Activated CD8-positive, alpha-beta memory T cell treated with anti-CD3 and anti-CD28 coated beads for 36 hours (primary cell): ENCODE results near the gene CDC6. TPM values are rescaled to one million over a fixed set of nuclear protein-coding genes. Genes with fewer than 3 reads are reported as not detected.

ENCODE experiments used
- CTCF ChIA-PET: fragments of 350-600 bp; sonication (Branson Sonifier 250); formaldehyde crosslinking; loops from one replicate; lab custom pipeline; 2021; ENCODE audit warnings: antibody characterized with exemption; lab: Charles Lee
- POLR2A ChIA-PET: fragments of 350-600 bp; sonication (Branson Sonifier 250); formaldehyde crosslinking; loops from one replicate; lab custom pipeline; 2021; ENCODE audit warnings: antibody characterized with exemption; lab: Charles Lee
- total RNA-seq, 2 experiments: library from RNA; stranded (reverse); gene quantifications; one replicate each; pipeline ENCODE4 v1.2.3, GENCODE V29; 2021

The CDC6 gene, protein sequence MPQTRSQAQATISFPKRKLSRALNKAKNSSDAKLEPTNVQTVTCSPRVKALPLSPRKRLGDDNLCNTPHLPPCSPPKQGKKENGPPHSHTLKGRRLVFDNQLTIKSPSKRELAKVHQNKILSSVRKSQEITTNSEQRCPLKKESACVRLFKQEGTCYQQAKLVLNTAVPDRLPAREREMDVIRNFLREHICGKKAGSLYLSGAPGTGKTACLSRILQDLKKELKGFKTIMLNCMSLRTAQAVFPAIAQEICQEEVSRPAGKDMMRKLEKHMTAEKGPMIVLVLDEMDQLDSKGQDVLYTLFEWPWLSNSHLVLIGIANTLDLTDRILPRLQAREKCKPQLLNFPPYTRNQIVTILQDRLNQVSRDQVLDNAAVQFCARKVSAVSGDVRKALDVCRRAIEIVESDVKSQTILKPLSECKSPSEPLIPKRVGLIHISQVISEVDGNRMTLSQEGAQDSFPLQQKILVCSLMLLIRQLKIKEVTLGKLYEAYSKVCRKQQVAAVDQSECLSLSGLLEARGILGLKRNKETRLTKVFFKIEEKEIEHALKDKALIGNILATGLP
- total RNA-seq = 100 to 1,000 TPM; 121 to 127 TPM

DNA sequence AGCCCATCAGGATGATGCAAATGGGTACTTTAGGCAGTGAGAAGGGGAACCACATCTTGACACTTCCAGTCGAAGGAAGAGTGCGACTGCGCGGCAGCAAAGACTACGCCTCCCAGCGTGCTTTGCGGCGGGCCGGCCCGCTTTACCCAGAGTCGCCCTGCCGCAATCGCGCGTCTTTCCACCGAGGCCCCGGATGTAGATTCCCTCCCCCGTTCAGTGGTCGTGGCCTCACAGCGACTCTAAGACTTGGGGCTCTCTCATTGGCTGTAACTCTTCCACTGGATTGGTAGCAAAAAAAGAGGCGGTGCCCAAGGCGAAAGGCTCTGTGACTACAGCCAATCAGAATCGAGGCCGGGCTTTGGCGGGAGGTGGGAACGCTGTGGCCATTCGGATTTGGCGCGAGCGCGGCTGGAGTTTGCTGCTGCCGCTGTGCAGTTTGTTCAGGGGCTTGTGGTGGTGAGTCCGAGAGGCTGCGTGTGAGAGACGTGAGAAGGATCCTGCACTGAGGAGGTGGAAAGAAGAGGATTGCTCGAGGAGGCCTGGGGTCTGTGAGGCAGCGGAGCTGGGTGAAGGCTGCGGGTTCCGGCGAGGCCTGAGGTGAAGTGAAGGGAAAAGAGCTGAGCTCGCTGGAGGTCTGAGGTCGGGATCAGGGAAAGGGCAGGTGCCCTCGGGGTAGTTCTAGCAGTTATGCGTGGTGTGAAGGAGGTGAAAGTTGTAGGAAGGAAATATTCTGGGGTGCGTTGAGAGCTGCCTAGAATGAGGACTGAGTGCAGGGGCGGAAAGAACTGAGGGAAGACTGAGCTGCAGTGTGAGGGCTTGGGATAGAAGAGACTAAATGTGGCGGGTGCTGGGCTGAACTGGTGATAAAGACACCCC, at the start of gene CDC6:
TSS of gene CDC6 (plus strand) at position 386 of the 876 bp plus-strand sequence. CDS start 1,542 bp downstream, outside the sequence.
- ChIA-PET CTCF (interaction anchor here (0.5 to 2.9 kb wide), 8 partner anchors 16 to 272 kb away, joined by 3 to 11 read pairs (median 4); partner anchors contain the start of genes CSF3 and WIPF2), POLR2A (interaction anchor here (0.6 to 1.5 kb wide), 11 partner anchors 18 to 90 kb away, joined by 3 to 6 read pairs (median 3); no protein-coding TSS in a partner anchor)

DNA sequence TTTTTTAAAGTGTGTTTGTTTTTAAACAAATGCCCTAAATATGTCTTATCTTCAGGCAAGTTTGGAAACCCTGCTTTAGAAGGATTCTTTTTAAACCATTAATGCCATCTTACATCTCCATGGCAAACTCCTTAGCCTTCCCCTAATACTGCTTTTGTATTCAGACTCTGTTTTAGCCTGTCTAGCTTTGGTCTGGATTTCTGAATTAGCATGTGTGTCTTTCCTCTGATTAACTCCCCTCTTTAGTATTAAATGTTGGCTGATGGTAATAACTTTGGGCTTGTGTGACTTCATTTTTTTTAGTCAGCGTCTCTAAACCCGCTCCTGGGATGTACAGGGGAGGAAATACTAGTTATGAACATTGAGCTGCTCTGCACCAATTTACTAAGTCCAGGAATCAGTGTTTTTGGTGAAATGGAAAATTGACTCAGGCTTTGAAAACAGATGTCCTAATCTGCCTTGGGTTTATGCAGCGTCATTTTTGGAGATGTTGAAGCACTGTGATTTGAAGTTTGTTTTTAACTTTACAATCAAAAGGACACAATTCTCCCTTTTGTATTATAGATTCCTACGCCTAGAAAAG, 46.3 kb upstream of the CDC6 start:
- ChIA-PET POLR2A (interaction anchor here (0.7 kb wide), 1 partner anchor 12 kb away, joined by 3 read pairs; no protein-coding TSS in a partner anchor), CTCF (no interaction called here)

DNA sequence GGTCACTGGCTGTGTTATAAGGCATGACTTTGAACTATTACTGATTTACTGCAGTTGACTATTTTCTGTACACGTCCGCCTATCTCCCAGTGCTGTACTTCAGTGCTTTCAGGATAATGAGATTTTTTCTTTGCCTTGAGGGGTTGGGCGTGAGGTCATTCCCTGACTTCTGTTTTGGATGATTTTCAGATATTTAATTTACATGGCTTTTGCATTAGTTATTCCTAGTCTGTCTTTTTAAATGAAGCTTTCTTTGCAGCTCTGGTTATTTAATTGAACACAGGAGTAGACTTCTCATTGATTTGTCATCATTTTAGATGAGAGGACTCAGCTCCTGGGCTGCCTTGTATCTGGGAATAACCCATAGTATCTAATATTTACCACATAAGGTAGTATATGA, 44.9 kb upstream of the CDC6 start:
- POLR2A ChIA-PET = no interaction called here
- CTCF ChIA-PET = interaction anchor here (1.1 kb wide), 1 partner anchor 167 kb away, joined by 3 read pairs; no protein-coding TSS in a partner anchor

DNA sequence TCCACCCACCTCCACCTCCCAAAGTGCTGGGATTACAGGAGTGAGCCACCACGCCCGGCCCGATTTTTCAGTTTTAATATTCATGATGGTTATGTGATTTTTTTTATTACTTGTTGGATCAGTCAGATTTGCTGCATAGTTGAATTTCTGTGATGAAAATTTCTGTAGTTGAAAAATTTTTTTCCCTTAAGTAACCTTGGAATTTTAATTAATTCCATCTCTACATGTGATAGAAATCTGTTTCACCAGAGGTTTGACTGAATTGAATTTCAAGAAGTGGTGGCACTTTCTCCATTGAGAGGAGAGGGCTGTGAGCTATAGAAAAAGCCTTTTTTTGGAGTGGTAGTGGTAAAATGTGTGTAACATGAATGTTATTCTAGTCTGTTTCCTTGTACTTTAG, 43.9 kb upstream of the CDC6 start:
- POLR2A ChIA-PET = no interaction called here

DNA sequence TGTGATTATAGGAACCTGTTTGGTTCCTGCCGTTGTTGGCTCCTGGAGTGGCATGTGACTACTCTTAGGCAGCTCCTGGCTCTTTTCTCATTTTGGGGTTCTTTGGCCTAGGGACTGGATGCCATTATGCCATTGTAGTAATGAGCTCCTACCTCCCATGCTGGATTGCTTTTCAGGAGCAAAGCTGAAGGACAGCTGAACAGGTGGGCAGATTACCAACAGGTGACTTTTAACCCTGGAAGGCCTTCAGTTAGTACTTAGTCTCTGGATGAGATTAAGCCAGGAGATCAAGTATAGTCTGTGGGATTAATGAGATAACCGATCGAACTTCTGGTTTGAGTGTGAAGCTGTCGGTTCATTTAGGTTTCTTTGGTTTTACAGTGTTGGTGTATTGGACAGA, 43.4 kb upstream of the CDC6 start:
- POLR2A ChIA-PET = no interaction called here
- CTCF ChIA-PET = no interaction called here

More for the DNA sequence above, 43.9 kb upstream of the CDC6 start:
- CTCF ChIA-PET = no interaction called here

DNA sequence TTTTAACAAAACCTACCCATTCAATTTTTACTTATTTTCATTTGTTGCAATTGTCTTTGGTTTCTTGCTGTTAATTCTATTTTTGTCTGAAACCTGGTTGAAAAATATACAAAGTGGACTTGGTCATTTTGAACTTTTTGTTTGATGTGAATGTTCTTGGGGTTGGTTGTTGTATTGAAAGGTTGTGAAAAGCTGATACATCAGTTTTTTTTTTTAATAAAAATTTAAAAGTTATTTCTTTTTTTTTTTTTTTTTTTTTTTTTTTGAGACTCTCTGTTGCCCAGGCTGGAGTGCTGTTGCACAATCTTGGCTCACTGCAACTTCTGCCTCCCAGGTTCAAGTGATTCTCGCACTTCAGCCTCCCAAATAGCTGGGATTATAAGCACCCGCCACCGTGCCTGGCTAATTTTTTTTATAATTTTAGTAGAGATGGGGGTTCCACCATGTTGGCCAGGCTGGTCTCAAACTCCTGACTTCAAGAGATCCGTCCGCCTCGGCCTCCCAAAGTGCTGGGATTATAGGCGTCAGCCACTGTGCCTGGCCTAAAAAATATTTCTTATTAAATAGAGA, 39.7 kb upstream of the CDC6 start:
- CTCF ChIA-PET = interaction anchor here (0.6 kb wide), 1 partner anchor 34 kb away, joined by 4 read pairs; no protein-coding TSS in a partner anchor
- POLR2A ChIA-PET = no interaction called here

DNA sequence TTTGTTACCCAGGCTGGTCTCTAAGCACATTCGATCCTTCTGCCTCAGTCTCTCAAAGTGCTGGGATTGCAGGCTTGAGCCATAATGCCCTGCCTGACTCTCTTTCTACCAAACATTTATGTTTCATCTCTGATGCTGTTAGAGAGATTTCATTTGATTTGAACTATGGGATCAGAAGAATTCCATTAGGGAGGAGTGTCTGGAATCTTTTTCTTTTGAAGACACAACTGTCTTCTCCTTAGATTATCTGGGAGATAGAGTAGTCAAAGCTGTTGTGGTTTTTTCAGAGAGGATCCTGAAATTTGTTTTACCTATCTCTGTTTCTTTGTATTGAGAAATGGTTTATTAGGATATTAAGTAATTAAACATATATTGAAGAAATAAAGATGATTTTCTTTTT, 39.2 kb upstream of the CDC6 start:
- ChIA-PET CTCF (interaction anchor here (0.6 kb wide), 1 partner anchor 33 kb away, joined by 4 read pairs; no protein-coding TSS in a partner anchor), POLR2A (no interaction called here)

DNA sequence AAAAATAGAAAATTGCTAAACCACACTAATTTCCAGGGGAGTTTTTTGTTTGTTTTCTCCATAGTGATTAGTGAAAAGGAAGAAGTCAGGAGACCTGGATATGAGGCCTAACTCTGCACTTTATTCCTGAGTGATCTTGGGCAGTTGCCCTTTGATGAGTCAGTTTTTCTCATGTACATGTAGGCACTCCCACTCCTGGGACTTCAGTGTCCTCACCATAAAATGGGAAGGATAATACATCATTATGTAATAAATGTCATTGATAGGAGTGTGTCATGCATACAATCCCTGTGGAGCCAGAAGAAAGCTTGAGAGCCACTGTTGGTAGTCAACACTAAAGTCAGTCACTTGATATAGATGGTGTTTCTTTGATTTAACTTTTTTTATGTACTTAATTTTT, 36.1 kb upstream of the CDC6 start:
- POLR2A ChIA-PET = interaction anchor here (0.7 kb wide), 1 partner anchor 13 kb away, joined by 5 read pairs; no protein-coding TSS in a partner anchor

DNA sequence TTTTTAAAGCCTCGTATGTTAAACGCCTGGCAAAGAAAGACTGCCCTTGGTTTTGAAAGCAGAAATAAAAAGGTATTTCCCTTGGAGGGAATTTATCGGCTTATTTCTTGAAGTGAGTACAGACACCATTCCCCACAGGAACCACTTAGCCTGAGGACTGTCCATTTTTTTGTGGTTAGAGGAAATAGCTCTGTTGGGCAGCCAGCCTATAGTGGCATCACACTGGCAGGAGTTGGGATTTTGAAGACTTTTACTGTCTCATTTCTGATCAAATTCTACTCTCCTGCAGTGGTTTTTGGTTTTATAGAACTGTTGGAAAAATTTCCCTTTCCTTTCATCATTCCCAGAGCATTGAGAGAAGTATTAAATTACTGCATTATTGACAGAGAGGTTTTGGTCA, 34.1 kb upstream of the CDC6 start:
- ChIA-PET POLR2A (no interaction called here), CTCF (interaction anchor here (0.6 kb wide), 1 partner anchor 45 kb away, joined by 3 read pairs; no protein-coding TSS in a partner anchor)

More for the DNA sequence above, 36.1 kb upstream of the CDC6 start:
- CTCF ChIA-PET = interaction anchor here (0.7 kb wide), 1 partner anchor 34 kb away, joined by 3 read pairs; no protein-coding TSS in a partner anchor

DNA sequence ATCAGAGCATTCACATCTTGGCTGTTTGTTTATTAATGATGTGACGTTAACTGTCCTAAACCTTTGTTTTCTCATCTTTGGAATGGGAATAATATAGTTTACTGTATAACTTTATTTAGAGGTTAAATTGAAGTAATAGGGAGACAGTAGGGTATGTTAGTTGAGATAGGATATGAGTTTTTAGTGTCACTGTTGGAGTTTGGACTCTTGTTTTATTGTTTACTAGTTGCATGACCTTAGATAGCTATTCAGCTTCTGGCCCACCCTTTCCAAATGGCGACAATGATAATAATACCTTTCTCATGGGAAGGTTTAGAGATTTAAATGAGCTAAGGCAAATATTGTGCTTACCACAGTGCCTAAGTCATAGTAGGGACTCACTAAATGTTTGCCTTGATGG, 28.2 kb upstream of the CDC6 start:
- CTCF ChIA-PET = interaction anchor here (0.6 to 1.5 kb wide), 5 partner anchors 12 to 147 kb away, joined by 3 to 6 read pairs (median 3); no protein-coding TSS in a partner anchor
- POLR2A ChIA-PET = no interaction called here

DNA sequence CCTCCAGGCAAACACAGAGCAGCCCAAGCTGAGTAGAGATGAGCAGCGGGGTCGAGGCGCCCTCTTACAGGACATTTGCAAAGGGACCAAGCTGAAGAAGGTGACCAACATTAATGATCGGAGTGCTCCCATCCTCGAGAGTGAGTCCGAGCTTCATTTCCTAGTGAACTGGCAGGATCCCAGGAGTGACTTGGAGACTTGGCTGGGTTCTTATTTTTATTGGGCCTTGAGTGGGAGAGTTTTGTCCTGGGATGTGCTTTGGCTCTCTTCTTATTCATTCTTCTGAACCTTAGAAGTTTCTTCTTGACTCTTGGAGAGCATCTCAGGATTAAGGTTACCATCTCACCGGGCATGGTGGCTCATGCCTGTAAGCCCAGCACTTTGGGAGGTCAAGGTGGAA, 27.2 kb upstream of the CDC6 start:
- ChIA-PET POLR2A (no interaction called here), CTCF (interaction anchor here (0.9 to 1.1 kb wide), 2 partner anchors 148 to 274 kb away, joined by 3 read pairs; no protein-coding TSS in a partner anchor)

DNA sequence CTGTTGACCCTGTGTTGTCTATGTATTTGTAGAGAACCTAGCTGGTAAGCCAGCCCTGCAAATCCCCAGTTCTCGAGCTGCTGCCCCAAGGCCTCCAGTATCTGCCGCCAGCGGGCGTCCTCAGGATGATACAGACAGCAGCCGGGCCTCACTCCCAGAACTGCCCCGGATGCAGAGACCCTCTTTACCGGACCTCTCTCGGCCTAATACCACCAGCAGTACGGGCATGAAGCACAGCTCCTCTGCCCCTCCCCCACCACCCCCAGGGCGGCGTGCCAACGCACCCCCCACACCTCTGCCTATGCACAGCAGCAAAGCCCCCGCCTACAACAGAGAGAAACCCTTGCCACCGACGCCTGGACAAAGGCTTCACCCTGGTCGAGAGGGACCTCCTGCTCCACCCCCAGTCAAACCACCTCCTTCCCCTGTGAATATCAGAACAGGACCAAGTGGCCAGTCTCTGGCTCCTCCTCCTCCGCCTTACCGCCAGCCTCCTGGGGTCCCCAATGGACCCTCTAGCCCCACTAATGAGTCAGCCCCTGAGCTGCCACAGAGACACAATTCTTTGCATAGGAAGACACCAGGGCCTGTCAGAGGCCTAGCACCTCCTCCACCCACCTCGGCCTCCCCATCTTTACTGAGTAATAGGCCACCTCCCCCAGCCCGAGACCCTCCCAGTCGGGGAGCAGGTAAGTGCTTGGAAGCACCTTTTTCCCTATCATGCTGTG, 23.1 kb upstream of the CDC6 start:
- POLR2A ChIA-PET = interaction anchor here (0.6 kb wide), 1 partner anchor 13 kb away, joined by 5 read pairs; no protein-coding TSS in a partner anchor
- CTCF ChIA-PET = interaction anchor here (0.7 kb wide), 1 partner anchor 63 kb away, joined by 4 read pairs; no protein-coding TSS in a partner anchor

DNA sequence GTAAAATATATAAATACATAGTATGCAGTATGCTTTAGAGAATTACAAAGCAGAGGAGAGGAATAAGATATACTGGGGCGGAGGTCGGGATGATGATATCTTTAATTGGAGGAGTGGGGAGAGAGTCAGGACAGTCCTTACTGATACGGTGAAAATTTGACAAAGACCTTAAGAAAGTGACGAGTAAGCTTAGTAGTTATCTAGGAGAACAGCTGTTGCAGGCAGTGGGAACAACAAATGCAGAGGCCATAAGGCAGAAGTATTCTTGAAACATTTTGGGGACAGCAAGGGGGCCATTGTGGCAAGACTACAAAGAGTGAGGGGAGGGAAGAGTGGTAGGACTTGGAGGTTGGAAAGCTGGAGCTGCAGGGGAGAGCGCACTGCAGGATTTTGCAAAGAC, 22.3 kb upstream of the CDC6 start:
- CTCF ChIA-PET = no interaction called here
- POLR2A ChIA-PET = no interaction called here

DNA sequence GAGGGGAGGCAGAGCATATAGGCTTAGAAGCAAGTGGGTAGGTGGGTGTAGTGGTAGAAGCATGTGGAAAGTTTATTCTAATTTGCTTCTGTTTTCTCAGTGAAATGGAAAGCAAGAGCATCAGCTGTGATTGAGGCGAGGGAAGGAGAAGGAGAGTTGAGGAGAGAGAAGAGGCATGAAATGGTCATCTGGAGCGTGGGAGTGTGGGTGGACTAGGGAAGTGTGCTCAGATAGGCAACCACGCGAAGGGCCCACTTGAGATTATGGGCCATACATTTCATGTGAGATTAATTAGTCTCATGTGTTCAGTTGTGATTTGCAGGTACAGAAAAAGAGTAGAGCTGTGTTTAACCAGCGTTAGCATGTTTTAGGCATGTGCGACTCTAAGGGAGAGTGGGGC, 20.8 kb upstream of the CDC6 start:
- POLR2A ChIA-PET = interaction anchor here (0.6 kb wide), 1 partner anchor 33 kb away, joined by 4 read pairs; no protein-coding TSS in a partner anchor

DNA sequence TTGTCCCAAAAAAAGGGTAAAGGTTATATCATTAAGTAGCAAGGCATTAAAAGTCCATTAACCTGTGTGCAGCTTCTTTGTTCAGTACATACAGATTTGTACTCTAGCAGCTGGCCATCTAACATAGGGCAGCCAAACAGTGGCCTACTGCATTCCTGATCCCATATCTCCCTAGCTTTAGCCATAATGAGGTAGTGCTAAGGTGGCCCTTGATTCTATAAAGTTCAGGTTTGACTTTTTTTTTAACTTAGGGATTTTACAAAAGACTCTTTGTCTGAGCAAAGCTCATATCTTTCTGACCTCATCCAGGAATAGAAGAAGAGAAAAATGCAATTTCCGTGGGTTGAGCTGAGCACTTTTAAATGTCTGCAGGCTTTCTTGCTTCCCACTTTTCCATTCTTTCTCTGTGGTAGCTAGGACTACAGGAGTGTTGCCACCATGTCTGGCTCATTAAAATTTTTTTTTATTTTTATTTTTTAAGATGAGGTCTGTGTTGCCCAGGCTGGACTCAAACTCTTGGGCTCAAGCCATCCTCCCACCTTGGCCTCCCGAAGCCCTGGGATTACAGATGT, 19.5 kb upstream of the CDC6 start:
- CTCF ChIA-PET = interaction anchor here (0.9 kb wide), 1 partner anchor 112 kb away, joined by 3 read pairs; no protein-coding TSS in a partner anchor

More for the DNA sequence above, 20.8 kb upstream of the CDC6 start:
- CTCF ChIA-PET = no interaction called here

DNA sequence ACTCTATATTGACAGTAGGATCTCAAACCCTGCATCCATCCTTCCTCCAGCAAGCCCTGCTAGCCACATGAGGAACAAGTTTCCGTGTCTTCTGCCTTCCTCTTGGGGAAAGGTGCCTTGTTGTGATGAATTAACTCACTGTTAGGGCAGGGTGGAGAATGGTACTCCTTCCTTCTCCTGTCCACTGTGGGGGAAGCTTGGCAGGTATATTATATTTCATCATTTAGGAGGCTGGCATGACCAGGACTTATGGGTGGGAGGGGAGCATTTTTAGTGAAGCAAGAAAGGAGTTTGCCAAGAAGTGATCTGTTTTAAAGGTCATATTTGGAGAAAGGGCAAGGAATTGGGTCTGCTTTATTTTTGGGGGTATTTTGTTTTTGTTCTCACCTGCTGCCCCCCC, 9.3 kb upstream of the CDC6 start:
- ChIA-PET CTCF (no interaction called here), POLR2A (no interaction called here)

More for the DNA sequence above, 19.5 kb upstream of the CDC6 start:
- POLR2A ChIA-PET = no interaction called here

DNA sequence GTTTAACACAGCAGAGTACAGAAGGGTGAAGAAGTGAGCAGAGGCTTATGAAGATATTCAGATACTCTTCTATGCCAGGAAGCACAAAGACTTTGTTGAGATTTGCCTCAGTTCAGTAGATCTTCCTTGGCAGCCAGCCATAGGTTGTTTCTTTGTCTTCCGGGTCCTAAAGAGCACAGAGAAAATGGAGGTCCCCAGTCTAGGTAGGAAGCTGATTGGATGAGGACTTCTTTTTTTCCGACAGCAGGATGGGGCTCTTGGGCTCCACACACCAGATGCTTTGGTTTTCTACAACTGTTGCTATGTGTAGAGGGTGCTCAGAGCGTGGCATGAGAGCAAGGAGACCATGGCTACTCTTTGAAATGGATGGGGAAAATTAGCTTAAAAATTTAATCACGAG, 8.3 kb upstream of the CDC6 start:
- ChIA-PET POLR2A (no interaction called here), CTCF (no interaction called here)
